Urinary bladder (tissue), 4 donors: ENCODE measurements around the gene SIGLEC1. TPM values are rescaled to one million over a fixed set of nuclear protein-coding genes. Genes with fewer than 3 reads are reported as not detected.

Source experiments
- DNase-seq: peaks from one replicate; pipeline ENCODE4 v3.0.0-alpha.2; 2015; ENCODE audit errors: extremely low spot score
- H3K27ac ChIP-seq: one replicate; pipeline ENCODE4 v1.5.1; 2013; ENCODE audit warnings: low read depth, mild to moderate bottlenecking, moderate library complexity
- H3K36me3 ChIP-seq: one replicate; pipeline ENCODE4 v1.6.1; 2013; ENCODE audit warnings: mild to moderate bottlenecking, moderate library complexity; ENCODE audit not compliant: insufficient read depth
- H3K4me1 ChIP-seq: one replicate; pipeline ENCODE4 v1.6.1; 2013; ENCODE audit warnings: mild to moderate bottlenecking, moderate library complexity; ENCODE audit not compliant: insufficient read depth
- H3K4me3 ChIP-seq: one replicate; pipeline ENCODE4 v1.5.1; 2013; ENCODE audit warnings: low read depth, low read length
- WGBS: extraction: QIAGEN DNeasy Blood & Tissue Kit; methylation state at CpG from one replicate; pipeline ENCODE4 v1.1.7; 2013; 5-methylcytosine and 5-hydroxymethylcytosine counted together
- polyA plus RNA-seq: library from polyadenylated mRNA; stranded (reverse); fragments of 200-250 nt; gene quantifications from one replicate; pipeline ENCODE4 v1.2.3, GENCODE V29; 2013
- total RNA-seq: library from RNA; depleted of rRNA; stranded (reverse); fragments of >200 nt; gene quantifications from one replicate; pipeline ENCODE4 v1.2.3, GENCODE V29; 2014
- donor health status: healthy with polysubstance abuse.
- donor health status: healthy.

The SIGLEC1 gene
- total and polyA plus RNA-seq, 2 donors, result 3.2 to 7.6 TPM

DNA sequence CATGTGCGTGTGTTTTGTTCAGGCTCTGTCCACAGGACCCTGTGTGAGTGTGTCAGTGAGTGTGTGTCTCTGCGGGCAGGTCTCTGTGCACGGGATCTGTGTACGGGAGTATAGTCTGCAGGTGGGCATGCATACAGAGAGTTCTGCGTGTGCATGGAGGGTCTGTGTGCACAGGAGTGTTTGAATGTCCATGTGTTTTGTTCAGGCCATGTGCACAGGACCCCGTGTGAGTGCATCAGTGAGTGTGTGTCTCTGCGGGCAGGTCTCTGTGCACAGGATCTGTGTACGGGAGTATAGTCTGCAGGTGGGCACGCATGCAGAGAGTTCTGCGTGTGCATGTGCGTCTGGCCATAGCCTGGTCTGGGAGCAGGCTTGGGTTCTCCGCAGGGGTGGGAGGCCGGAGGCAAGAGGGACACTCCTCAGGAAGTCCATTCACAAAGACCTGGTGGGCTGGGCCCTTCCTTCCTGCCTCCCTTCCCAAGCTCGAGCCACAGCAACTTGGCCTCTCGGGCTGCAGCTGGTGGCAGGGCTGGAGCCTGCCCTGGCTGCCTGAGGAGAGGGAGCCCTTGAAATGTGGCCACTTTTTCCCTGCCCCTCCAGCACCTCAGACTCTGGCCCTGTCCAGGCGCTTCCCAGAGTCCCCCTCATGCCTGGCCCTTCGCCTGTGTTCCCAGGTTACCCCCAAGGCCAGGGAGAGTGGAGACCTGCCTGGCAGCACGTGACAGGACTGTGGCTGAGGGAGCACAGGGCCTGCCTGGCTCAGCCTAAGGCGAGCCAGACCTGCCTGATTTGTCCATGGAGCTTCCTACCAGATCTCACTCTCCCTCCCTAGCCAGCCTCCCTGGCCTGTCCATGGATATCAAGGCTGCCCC lies 26.9 kb upstream of the SIGLEC1 start:
- H3K4me3 ChIP-seq, result no peak overlapping the region
- H3K4me1 ChIP-seq, result no peaks in the 10 kb centered on the region
- DNase-seq, result no peak
- 80% methylated on average over 19 of the region's 19 CpGs for WGBS
- H3K27ac ChIP-seq, result no peak overlapping the region
- H3K36me3 ChIP-seq, result no peaks in the 10 kb centered on the region

DNA sequence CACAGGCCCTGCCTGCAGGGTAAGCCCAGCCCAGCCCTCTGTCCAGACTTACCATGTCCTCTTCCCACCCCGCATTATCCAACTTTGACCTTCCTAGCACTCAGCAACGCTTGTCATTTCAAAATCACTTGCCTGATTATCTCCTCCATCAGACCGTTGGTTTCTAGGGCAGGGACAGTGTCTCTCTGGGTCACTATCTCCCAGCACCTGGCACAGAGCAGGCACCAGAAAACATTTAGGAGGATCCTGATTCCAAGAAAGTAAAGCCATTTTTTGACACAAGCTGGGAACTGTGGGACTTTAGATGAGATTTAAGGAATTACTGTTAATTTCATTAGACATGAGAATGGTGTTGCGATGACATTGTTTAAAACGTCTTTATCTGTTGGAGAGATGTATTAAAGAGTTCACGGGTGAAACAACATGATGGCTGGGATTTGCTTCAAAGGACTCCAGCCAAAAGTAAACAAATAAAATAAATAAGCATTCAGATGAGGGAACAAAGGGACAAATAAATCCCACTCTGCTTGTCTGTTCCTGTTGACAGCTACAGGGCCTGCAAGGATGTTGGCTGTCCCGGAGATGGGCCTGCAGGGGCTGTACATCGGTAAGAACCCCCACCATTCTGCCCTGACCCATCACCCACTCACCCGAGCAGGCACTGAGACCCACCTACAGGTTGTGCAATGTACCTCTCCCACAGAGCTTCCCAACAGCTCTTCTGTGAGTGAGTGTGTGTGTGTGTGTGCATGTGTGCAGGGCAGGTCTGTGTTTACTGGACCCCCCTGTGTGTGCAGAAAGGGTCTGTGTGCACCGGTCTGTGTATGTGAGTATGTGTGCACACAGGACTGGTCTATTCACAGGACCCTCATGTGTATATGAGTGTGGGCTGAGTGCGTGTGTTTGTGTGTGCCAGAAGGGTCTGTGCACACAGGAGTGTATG lies 26.0 kb upstream of the SIGLEC1 start:
- Histone ChIP-seq H3K4me3 (no peak overlapping the region), H3K36me3 (no peaks in the 10 kb centered on the region), H3K4me1 (no peaks in the 10 kb centered on the region), H3K27ac (no peak overlapping the region)
- no peak for DNase-seq
- WGBS, result 50% methylated on average over 11 of the region's 11 CpGs

DNA sequence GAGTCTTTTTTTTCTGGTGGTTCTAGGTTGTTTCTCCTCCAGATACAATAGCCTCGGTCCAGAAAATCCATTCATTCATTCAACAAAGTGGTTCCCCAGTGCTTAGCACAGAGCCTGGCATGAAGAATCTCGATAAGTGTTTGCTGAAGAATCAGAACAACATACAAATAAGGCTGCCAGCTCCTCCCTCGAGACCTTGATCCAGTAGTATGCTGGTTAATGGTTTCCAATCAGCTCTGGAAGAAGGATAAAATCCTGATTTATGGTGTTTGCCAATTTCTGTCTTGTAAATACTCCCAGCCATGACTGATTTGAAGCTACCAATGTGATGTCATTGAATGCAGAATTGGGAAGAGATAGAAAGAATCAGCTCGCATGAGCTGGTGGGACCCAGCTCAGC lies 23.4 kb upstream of the SIGLEC1 start:
- Histone ChIP-seq H3K27ac (no peak overlapping the region), H3K4me1 (no peaks in the 10 kb centered on the region), H3K4me3 (no peak overlapping the region), H3K36me3 (no peaks in the 10 kb centered on the region)
- DNase-seq, result no peak
- 83% methylated on average over 4 of the region's 4 CpGs for WGBS

DNA sequence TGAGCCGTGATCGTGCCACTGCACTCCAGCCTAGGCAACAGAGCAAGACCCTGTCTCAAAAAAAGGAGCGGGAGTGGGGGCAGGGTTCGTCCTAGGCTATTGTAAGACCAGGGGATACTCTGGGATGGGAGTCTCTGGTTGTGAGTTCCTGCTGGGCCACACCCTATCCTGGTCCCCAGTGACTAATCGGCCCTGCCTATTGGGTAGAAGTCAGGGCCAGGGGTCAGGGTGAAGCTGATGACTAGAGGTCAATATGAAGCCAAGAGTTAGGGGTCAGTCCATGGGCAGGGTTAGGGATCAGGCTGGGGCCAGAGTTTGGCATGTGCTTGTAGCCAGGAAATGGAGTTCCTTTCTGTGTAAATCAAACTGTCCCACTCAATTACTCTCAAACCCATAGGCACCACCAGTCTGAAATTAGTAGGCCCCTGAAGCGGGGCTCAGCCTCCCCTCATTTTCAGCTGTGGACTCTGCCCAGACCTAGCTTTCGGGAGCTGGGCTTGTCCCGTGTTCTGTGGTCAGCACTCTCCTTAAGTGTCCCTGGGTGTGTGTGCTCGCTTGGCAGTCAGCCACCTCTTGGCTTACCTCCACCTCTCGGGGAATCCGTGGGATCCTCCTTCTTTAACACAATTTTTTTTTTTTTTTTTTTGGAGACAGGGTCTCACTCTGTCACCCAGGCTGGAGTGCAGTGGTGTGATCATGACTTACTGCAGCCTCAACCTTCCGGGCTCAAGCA lies 21.9 kb upstream of the SIGLEC1 start:
- no peaks in the 10 kb centered on the region for H3K36me3 ChIP-seq
- H3K4me1 ChIP-seq, result no peaks in the 10 kb centered on the region
- no peak overlapping the region for H3K4me3 ChIP-seq
- DNase-seq, result no peak
- no peak overlapping the region for H3K27ac ChIP-seq
- 60% methylated on average over 12 of the region's 12 CpGs for WGBS

DNA sequence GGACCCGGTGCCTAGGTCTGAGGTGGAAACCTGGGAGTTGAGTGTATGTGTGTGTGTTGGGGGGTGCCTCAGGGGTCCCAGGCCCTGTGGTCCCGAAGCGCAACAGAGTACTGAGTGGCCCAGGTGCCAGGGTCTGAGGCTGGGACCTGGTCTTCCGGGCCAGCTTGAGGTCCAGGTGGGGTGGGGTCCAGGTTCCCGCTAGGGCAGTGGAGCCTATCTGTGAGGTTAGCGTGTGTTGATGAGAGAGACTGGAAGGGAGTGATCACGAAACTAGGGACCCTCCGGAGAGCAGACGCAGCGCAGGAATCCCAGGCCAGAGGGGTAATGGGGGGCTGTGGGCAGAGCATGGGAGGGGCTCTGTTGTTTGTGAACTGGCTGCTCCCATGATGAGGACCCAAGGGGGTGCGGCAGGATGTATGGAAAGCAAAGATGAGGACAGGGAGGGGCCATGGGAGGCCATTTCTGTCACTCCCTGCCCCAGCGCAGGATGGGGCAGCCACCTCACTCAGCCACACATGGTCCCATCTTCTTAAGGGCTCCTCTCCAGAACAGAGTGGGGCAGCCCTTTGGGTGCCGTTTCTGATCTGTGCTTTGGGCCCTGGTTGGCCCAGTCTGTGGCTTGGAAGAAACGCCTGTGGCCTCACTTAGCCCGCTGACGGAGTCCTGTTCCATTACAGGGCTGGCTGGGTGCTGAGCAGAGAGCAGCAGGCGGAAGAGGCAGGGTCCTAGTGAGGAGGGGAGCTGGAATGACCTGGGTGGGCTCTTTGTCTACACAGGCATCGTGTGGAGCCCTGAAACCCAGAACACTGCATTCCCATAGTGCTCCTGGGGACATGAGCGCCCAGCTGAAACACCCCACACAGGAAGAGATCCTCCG lies 21.0 kb upstream of the SIGLEC1 start:
- peak overlapping the region; percentile 27 for H3K4me3 ChIP-seq
- no peaks in the 10 kb centered on the region for H3K36me3 ChIP-seq
- H3K27ac ChIP-seq, result no peak overlapping the region
- no peak for DNase-seq
- 75% methylated on average over 20 of the region's 20 CpGs for WGBS
- no peaks in the 10 kb centered on the region for H3K4me1 ChIP-seq

DNA sequence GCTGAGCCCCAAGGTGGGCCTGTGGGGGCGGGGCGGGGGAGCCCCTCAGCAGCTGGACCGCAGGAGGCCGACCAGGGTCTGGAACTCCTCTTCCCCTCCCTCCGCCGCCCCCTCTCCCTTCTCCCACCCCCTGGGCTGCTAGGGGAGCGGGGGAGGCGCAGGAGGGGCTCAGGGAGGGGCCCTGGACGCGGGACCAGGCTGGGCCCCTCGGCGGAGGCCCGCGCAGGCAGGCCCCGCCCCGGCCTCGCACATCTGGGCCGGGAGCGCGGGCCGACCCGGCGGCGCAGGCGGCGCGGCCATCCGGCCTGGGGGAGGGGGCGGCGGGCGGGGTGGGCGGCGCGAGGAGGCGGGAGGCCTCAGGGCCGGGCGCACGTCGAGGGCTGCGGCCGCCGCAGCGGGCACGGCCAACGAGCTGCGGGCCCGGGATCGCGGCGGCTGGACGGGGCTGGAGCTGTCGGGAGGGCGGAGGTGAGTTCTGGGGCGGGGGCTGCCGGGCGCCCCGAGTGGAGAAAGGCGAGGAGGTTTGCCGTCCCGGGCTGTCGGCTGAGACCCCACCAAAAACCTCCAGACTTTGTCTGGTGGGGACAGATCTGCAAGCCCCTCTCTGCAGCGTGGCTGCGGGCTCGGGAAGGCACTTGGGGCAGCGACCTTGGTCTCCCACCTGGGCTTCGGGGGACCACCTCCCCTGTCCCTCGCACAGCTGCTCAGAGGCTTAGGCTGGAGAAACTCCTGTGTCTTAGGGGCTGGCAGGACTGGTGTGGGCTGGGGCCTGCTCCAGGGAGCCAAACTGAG lies 20.1 kb upstream of the SIGLEC1 start, which contains the start of gene HSPA12B:
HSPA12B (plus strand) TSS at position 359 of the 792 bp plus-strand sequence. CDS start 5,990 bp downstream, outside the sequence.
- Histone ChIP-seq H3K36me3 (no peaks in the 10 kb centered on the region), H3K27ac (no peak within 1 kb of the TSS), H3K4me1 (no peaks in the 10 kb centered on the region), H3K4me3 (peak within 1 kb of the TSS; percentile 27)
- WGBS, result 9% methylated on average over 67 of the region's 67 CpGs
- DNase-seq, result no peak

DNA sequence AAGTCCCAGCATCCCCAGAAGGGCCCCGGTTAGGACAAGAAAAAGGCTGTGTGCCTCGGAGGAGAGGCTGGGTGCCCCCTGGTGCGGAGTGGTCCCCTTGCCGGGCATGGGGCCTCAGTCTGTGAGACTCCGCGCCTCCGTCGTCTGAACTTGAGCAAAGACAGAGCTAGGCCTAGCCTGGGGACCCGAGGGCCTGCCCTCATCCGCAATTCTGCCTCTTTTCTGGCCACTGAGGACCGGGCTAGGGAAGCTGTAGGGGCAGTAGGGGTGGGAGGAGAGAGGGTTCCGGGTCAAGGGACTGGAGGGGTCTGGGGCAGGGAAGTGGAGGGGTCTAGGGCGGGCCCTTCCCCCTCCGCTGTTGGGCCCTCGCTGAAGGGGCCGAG lies 19.5 kb upstream of the SIGLEC1 start:
- Histone ChIP-seq H3K4me3 (no peak overlapping the region), H3K27ac (no peak overlapping the region), H3K36me3 (no peaks in the 10 kb centered on the region), H3K4me1 (no peaks in the 10 kb centered on the region)
- DNase-seq, result no peak
- 73% methylated on average over 16 of the region's 16 CpGs for WGBS

DNA sequence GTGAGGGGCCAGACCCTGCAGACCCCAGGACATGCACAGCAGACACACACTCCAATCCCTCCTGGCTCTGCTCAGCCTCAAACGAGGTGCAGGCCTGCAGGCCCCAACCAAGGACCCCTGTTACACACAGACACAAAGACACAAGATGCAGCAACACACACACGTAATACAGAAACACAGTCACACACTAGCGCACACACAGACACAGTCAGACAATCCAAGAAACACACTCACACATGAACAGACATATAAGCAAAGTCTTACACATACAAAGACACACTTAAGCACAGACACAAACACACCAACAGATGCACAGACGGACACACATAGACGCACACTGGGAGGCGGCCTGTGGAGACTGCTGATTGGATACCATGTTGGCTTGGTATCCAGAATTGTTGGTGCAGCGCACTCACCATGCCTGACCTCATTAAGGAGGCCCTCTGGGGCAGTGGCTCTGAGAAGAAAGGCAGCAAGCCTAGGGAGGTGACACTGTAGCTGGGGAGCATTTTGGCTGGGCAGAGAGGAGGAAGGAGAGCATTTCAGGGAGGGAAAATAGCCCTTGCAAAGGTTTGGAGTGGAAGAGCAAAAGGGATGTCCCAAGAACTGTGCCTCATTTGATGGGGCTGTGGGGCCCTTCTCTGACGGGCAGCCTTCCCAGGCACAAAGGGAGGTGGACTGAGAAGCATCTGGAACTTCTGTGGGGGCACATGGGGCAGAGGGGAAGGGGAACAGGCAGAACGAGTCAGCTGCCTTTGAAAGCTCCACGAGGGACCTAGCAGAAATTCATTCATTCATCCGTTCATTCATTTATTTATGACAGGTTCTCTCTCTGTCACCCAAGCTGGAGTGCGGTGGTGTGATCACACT lies 18.6 kb upstream of the SIGLEC1 start:
- no peak overlapping the region for H3K27ac ChIP-seq
- no peak for DNase-seq
- no peaks in the 10 kb centered on the region for H3K36me3 ChIP-seq
- H3K4me3 ChIP-seq, result no peak overlapping the region
- no peaks in the 10 kb centered on the region for H3K4me1 ChIP-seq
- 89% methylated on average over 12 of the region's 12 CpGs for WGBS

DNA sequence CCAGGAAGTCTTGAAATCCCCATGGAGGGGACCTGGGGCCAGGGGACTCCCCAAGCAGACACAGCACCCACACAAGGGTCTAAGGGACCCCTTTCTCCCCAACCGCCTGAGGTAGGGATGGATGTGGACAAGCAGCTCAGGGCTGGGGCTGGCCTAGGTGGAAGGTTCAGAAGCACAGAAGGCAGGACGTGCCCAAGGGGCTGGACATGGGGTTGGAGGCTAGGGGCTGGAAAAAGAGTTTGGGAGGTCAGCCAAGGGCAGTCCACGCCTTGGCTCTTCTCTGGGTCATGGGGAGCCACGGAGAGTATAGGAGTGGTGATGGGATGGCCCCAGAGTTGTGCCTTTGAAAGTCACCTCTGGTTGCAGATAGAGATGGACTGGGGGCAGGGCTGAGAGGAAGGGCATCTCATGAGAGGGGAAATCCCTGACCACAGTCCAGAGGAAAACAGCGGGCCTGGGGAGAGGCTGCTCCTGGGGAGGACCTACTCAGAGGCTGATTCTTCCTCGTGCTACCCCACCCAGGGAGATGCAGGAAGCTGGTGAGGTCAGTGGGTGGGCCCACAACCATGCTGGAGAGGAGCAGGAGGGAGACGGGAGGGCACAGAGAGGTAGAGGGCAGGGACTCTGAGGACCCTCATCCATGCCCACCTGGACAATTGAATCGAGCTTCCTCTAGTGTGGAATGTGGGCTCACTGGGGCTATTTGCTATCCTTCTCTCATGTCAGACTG lies 17.6 kb upstream of the SIGLEC1 start:
- Histone ChIP-seq H3K27ac (no peak overlapping the region), H3K36me3 (no peaks in the 10 kb centered on the region), H3K4me1 (no peaks in the 10 kb centered on the region), H3K4me3 (no peak overlapping the region)
- 78% methylated on average over 8 of the region's 8 CpGs for WGBS
- DNase-seq, result no peak

DNA sequence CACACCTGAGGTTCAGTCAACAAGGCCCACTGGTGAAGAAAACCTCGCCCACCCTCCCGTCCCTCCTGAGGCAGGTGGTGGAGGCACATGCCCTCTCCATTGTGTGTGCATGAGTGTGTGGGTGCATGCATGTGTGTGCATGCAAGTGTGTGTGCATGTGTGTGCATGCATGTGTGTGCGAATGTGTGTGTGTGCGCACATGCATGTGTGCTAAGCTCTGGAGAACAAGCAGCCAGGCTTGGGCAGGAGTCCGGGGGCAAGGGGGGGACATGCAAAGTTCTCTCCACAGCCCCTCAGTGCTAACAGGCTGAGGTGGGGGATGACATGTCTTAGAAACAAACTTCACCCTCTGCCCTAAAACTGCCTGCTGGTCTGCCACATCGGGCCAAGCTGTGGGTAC lies 17.0 kb upstream of the SIGLEC1 start:
- no peak overlapping the region for H3K4me3 ChIP-seq
- H3K4me1 ChIP-seq, result no peaks in the 10 kb centered on the region
- 95% methylated on average over 6 of the region's 6 CpGs for WGBS
- DNase-seq, result no peak
- H3K27ac ChIP-seq, result no peak overlapping the region
- H3K36me3 ChIP-seq, result no peaks in the 10 kb centered on the region

DNA sequence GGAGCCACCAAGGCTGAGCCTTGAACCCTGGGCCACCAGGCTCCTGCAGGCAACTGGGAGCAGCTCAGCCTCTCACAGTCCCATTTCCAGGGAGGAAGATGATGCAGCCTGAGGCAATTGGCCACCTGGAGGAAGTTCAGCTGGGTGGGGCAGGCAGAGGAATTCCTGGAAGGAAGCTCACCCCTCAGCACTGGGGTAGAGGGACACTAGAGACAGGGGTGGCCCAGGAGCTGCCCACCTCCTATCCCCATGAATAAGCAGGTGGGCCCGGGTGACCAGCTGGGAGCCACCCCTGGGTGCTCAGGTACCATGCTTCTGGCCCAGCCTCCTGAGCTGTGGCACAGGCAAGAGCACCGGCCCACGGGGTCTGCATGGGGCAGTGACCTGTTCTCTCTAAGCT lies 16.5 kb upstream of the SIGLEC1 start:
- WGBS, result 81% methylated on average over 3 of the region's 3 CpGs
- no peak overlapping the region for H3K27ac ChIP-seq
- H3K4me1 ChIP-seq, result no peaks in the 10 kb centered on the region
- no peak for DNase-seq
- H3K36me3 ChIP-seq, result no peaks in the 10 kb centered on the region
- H3K4me3 ChIP-seq, result no peak overlapping the region
